ENCODE measurements around the gene SAFB2. TPM values are rescaled to one million over a fixed set of nuclear protein-coding genes. Genes with fewer than 3 reads are reported as not detected.

Gene SAFB2
- total and polyA plus RNA-seq, 10 of the 15 experiments (the other 5 are each of a cell fraction or from before 2014, with no cell fraction given), result 4.5 to 89.2 (median 42.9) TPM

GRCh38 chr19:5622465-5623396 is at the start of gene SAFB2, which contains the start of gene SAFB (continued):
- TF ChIP-seq BCL3 (IDR thresholded peaks at IDR 0.05; ENCODE audit: borderline replicate concordance, insufficient read depth, low read depth, low read length, poor library complexity, severe bottlenecking) (no peak), SRF (IDR thresholded peaks at IDR 0.05; ENCODE audit: low read depth in 2 of 2, low read length in 2 of 2) (peak in 1 of 2 experiments; percentile 32; a peak in 1 of 4 replicates), RB1 (IDR thresholded peaks at IDR 0.05; ENCODE audit: borderline replicate concordance) (peak; percentile 84; the same call in 1 of the 2 replicates), ZBED1 (IDR thresholded peaks at IDR 0.05; ENCODE audit: borderline replicate concordance) (no peak), ZNF24 (IDR thresholded peaks at IDR 0.05) (no peak), GABPA (IDR thresholded peaks at IDR 0.05; ENCODE audit: low read depth) (no peak), TAF1 (IDR thresholded peaks at IDR 0.05; ENCODE audit: borderline replicate concordance, low read depth, low read length) (peak; percentile 96), CREM (IDR thresholded peaks at IDR 0.05; ENCODE audit: low read depth) (peak; percentile 24; the same call in 1 of the 2 replicates), ESRRA (IDR thresholded peaks at IDR 0.05; ENCODE audit: low read length) (no peak), PAX8 (IDR thresholded peaks at IDR 0.05) (no peak), FOXK2 (IDR thresholded peaks at IDR 0.05) (0 out of 2 replicates have a peak, but pooled peaks have one; percentile 9), BMI1 (IDR thresholded peaks at IDR 0.05; ENCODE audit: borderline replicate concordance) (no peak), CTCF (IDR thresholded peaks at IDR 0.05 in 2 of 3, conservative IDR thresholded peaks at IDR 0.05 in 1 of 3; ENCODE audit: control insufficient read depth in 2 of 3, extremely low read depth in 1 of 3, insufficient read depth in 1 of 3, low read depth in 3 of 3, low read length in 3 of 3) (no peak), SREBF1 (IDR thresholded peaks at IDR 0.05; ENCODE audit: low read length) (no peak), ZBTB4 (CRISPR knock-in tag; IDR thresholded peaks at IDR 0.05) (no peak), SUZ12 (IDR thresholded peaks at IDR 0.05; ENCODE audit: unreplicated experiment) (no peak), PBX3 (IDR thresholded peaks at IDR 0.05; ENCODE audit: insufficient replicate concordance, low read depth, low read length) (no peak), USF1 (IDR thresholded peaks at IDR 0.05; ENCODE audit: borderline replicate concordance, extremely low read length, insufficient read depth, low read depth, low read length) (no peak), WRNIP1 (IDR thresholded peaks at IDR 0.05; ENCODE audit: borderline replicate concordance, low read depth, low read length) (no peak), HDGF (IDR thresholded peaks at IDR 0.05) (peak; percentile 95)
